SK-N-SH (cell line): ENCODE measurements around the gene PFKFB2.

ENCODE experiments used
- ELF1 ChIP-seq: IDR thresholded peaks from 2 replicates; pipeline ENCODE4 v1.4.0; 2012
- EZH2phosphoT487 ChIP-seq: fragments of 200-600 bp; sonication (generic); IDR thresholded peaks from 2 replicates; pipeline ENCODE4 v1.6.1; 2017; ENCODE audit warnings: low read depth, mixed run types, mild to moderate bottlenecking, antibody characterized with exemption, moderate library complexity, borderline replicate concordance
- GABPA ChIP-seq: IDR thresholded peaks from 2 replicates; pipeline ENCODE4 v1.4.0; 2012; ENCODE audit warnings: low read depth, mild to moderate bottlenecking
- MXI1 ChIP-seq: IDR thresholded peaks from 2 replicates; pipeline ENCODE4 v1.6.1; 2012; ENCODE audit warnings: mild to moderate bottlenecking, low read depth, low read length, improper control_type of control experiment
- RCOR1 ChIP-seq: fragments of 150-350 bp; IDR thresholded peaks from 2 replicates; pipeline ENCODE4 v1.6.1; 2017; ENCODE audit warnings: antibody characterized with exemption, low read length
- RFX5 ChIP-seq: IDR thresholded peaks from 2 replicates; pipeline ENCODE4 v1.6.1; 2012; ENCODE audit warnings: mild to moderate bottlenecking, improper control_type of control experiment, low read length
- YY1 ChIP-seq: IDR thresholded peaks from 2 replicates; pipeline ENCODE4 v1.4.0; 2012; ENCODE audit warnings: low read depth, mild to moderate bottlenecking
- TF ChIP-seq, protein P1 (sequence below): fragments of 200-600 bp; sonication (generic); IDR thresholded peaks from 2 replicates; pipeline ENCODE4 v1.6.1; 2017; ENCODE audit warnings: antibody characterized with exemption, mild to moderate bottlenecking, moderate library complexity
- TF ChIP-seq, protein P2 (sequence below): IDR thresholded peaks from 2 replicates; pipeline ENCODE4 v1.4.0; 2012; ENCODE audit warnings: low read depth, borderline replicate concordance

DNA sequence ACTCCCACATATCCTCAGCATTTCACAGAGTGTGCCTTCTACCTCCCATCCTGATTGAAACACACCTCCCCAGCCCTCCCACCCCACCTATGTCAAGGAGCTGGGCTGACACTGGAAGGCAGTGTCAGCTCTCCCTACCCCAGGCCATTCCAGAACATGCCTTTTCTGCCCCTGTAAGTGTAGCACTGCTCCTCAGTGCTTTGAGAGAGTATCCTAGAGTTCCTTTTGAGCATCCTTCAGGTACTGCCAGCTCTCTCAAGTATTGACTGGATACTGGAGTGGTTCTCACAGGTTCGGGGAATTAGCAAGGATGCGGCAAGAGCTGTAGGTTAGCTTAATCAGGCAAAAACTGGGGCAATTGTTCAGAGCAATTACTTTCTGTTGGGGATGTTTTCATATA lies 42.3 kb upstream of the PFKFB2 start:
- TF ChIP-seq, protein P1, sequence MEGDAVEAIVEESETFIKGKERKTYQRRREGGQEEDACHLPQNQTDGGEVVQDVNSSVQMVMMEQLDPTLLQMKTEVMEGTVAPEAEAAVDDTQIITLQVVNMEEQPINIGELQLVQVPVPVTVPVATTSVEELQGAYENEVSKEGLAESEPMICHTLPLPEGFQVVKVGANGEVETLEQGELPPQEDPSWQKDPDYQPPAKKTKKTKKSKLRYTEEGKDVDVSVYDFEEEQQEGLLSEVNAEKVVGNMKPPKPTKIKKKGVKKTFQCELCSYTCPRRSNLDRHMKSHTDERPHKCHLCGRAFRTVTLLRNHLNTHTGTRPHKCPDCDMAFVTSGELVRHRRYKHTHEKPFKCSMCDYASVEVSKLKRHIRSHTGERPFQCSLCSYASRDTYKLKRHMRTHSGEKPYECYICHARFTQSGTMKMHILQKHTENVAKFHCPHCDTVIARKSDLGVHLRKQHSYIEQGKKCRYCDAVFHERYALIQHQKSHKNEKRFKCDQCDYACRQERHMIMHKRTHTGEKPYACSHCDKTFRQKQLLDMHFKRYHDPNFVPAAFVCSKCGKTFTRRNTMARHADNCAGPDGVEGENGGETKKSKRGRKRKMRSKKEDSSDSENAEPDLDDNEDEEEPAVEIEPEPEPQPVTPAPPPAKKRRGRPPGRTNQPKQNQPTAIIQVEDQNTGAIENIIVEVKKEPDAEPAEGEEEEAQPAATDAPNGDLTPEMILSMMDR, result no peak
- TF ChIP-seq YY1 (no peak), ELF1 (no peak), RCOR1 (no peak), MXI1 (no peak), GABPA (no peak), RFX5 (no peak), EZH2phosphoT487 (no peak)
- TF ChIP-seq, protein P2, sequence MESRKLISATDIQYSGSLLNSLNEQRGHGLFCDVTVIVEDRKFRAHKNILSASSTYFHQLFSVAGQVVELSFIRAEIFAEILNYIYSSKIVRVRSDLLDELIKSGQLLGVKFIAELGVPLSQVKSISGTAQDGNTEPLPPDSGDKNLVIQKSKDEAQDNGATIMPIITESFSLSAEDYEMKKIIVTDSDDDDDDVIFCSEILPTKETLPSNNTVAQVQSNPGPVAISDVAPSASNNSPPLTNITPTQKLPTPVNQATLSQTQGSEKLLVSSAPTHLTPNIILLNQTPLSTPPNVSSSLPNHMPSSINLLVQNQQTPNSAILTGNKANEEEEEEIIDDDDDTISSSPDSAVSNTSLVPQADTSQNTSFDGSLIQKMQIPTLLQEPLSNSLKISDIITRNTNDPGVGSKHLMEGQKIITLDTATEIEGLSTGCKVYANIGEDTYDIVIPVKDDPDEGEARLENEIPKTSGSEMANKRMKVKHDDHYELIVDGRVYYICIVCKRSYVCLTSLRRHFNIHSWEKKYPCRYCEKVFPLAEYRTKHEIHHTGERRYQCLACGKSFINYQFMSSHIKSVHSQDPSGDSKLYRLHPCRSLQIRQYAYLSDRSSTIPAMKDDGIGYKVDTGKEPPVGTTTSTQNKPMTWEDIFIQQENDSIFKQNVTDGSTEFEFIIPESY, result no peak
